Panc1 (cell line): Measurements from ENCODE around the gene NR3C1. TPM values are rescaled to one million over a fixed set of nuclear protein-coding genes. Genes with fewer than 3 reads are reported as not detected.

Experiments
- ATAC-seq: fragments of 200-7000 bp; cut with Tn5 transposase; 2 replicates; pipeline ENCODE4 v1.9.1; 2020; ENCODE audit warnings: mild to moderate bottlenecking, moderate library complexity
- BruUV-seq: library from RNA; stranded (reverse); fragments of 400-500 nt; replicated peaks from 2 replicates; lab custom pipeline; 2021; lab: Mats Ljungman, UMichigan
- CTCF ChIA-PET: fragments of 300-600 bp; sonication (Branson Sonifier 250); formaldehyde crosslinking; loops from one replicate; lab custom pipeline; 2022; ENCODE audit warnings: antibody characterized with exemption; lab: Charles Lee
- POLR2A ChIA-PET: fragments of 300-600 bp; sonication (Branson Sonifier 250); formaldehyde crosslinking; loops from one replicate; lab custom pipeline; 2022; ENCODE audit warnings: antibody characterized with exemption; lab: Charles Lee
- DNase-seq: peaks from one replicate; pipeline ENCODE4 v3.0.0-alpha.2; 2010; ENCODE audit warnings: low read depth, low spot score
- H3K27ac ChIP-seq: 2 replicates; pipeline ENCODE4 v1.5.1; 2011; ENCODE audit warnings: mild to moderate bottlenecking, low read length, inconsistent platforms
- H3K27me3 ChIP-seq: fragments of 200-500 bp; sonication (Bioruptor generic); 2 replicates; pipeline ENCODE4 v1.6.0; 2014; ENCODE audit warnings: low read length, inconsistent platforms; ENCODE audit not compliant: control insufficient read depth, insufficient read depth
- H3K36me3 ChIP-seq: fragments of 200-500 bp; sonication (Bioruptor generic); 2 replicates; pipeline ENCODE4 v1.5.1; 2014; ENCODE audit warnings: inconsistent platforms, mild to moderate bottlenecking, low read length, moderate library complexity; ENCODE audit not compliant: control insufficient read depth, insufficient read depth
- H3K4me1 ChIP-seq: 2 replicates; pipeline ENCODE4 v1.5.1; 2011; ENCODE audit warnings: inconsistent platforms, mild to moderate bottlenecking, low read length, moderate library complexity; ENCODE audit not compliant: control insufficient read depth, insufficient read depth
- H3K4me3 ChIP-seq, 2 experiments: 2 replicates each; pipeline ENCODE4 v1.5.1; 2011 to 2012; ENCODE audit warnings: low read depth in 2 of 2, low read length in 2 of 2, mild to moderate bottlenecking in 2 of 2, inconsistent platforms in 1 of 2, moderate library complexity in 1 of 2
- H3K9me3 ChIP-seq: fragments of 200-500 bp; sonication (Bioruptor generic); 2 replicates; pipeline ENCODE4 v1.5.1; 2014; ENCODE audit warnings: low read depth, mild to moderate bottlenecking, inconsistent platforms, low read length, moderate library complexity; ENCODE audit not compliant: control insufficient read depth, insufficient read depth
- POLR2AphosphoS5 ChIP-seq: IDR thresholded peaks from 2 replicates; pipeline ENCODE4 v1.6.1; 2012; ENCODE audit warnings: mild to moderate bottlenecking, low read depth, low read length, moderate library complexity
- SIN3A ChIP-seq: IDR thresholded peaks from 2 replicates; pipeline ENCODE4 v1.6.1; 2012; ENCODE audit warnings: low read depth, mild to moderate bottlenecking, low read length, moderate library complexity, borderline replicate concordance; ENCODE audit not compliant: insufficient read depth
- TCF7L2 ChIP-seq: IDR thresholded peaks from 2 replicates; pipeline ENCODE4 v1.6.1; 2011; ENCODE audit warnings: mild to moderate bottlenecking, low read depth, low read length, inconsistent platforms
- in situ Hi-C: cut with HindIII; loops from 2 replicates; pipeline ENCODE4 v1.10.0; 2016; ENCODE audit warnings: low sequenced_read_pairs, low pct_unique_long_range_greater_than_20kb
- intact Hi-C: fragments of 100-400 bp; cut with micrococcal nuclease; formaldehyde crosslinking; loops from one replicate; pipeline ENCODE4 v1.10.0; 2022; ENCODE audit not compliant: unreplicated experiment
- total RNA-seq: library from RNA; stranded (reverse); gene quantifications from one replicate; pipeline ENCODE4 v1.2.1, GENCODE V29; 2021; ENCODE audit not compliant: unreplicated experiment
- TF ChIP-seq, protein P1 (sequence below): fragments of 450-650 bp; IDR thresholded peaks from 2 replicates; pipeline ENCODE4 v1.5.1; 2017; ENCODE audit warnings: mild to moderate bottlenecking
- TF ChIP-seq, protein P2 (sequence below), 2 experiments: IDR thresholded peaks; 2 replicates each; pipeline ENCODE4 v1.6.1; 2011 to 2012; ENCODE audit warnings: low read depth in 2 of 2, control low read depth in 1 of 2, low read length in 1 of 2, mild to moderate bottlenecking in 1 of 2, moderate library complexity in 1 of 2; ENCODE audit not compliant: insufficient read depth in 1 of 2

The NR3C1 gene
- total RNA-seq, 1 experiment from 2014 or later: 52.6 TPM

DNA sequence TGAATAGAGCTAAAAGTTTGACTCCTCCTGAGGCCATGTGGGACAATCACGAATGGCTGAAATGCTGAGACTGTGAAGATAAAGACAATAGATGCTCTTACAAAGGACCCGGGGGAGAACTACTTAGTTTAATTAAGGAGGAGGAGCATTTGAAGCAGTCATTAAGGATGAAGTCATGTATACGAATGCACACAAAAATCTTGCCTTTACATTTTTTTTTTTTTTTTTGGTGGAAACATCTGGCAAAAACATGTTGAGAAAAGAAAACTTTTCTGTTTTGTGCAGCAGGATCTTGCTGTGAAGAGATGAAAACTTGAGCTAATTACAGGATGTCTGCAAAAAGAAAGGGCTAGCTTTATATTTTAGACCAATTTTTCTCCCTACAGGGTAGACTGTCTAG is 42.3 kb upstream of the NR3C1 start:
- in situ Hi-C loops (no loop called here), intact Hi-C loops (no loop called here)
- H3K9me3 ChIP-seq: no peaks in the 10 kb centered on the region
- DNase-seq: no peak
- H3K4me1 ChIP-seq: no peaks in the 10 kb centered on the region
- TF ChIP-seq SIN3A: no peak
- TF ChIP-seq, protein P1, sequence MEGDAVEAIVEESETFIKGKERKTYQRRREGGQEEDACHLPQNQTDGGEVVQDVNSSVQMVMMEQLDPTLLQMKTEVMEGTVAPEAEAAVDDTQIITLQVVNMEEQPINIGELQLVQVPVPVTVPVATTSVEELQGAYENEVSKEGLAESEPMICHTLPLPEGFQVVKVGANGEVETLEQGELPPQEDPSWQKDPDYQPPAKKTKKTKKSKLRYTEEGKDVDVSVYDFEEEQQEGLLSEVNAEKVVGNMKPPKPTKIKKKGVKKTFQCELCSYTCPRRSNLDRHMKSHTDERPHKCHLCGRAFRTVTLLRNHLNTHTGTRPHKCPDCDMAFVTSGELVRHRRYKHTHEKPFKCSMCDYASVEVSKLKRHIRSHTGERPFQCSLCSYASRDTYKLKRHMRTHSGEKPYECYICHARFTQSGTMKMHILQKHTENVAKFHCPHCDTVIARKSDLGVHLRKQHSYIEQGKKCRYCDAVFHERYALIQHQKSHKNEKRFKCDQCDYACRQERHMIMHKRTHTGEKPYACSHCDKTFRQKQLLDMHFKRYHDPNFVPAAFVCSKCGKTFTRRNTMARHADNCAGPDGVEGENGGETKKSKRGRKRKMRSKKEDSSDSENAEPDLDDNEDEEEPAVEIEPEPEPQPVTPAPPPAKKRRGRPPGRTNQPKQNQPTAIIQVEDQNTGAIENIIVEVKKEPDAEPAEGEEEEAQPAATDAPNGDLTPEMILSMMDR: no peak
- no peak for TF ChIP-seq TCF7L2
- no peak for TF ChIP-seq POLR2AphosphoS5
- TF ChIP-seq, protein P2, sequence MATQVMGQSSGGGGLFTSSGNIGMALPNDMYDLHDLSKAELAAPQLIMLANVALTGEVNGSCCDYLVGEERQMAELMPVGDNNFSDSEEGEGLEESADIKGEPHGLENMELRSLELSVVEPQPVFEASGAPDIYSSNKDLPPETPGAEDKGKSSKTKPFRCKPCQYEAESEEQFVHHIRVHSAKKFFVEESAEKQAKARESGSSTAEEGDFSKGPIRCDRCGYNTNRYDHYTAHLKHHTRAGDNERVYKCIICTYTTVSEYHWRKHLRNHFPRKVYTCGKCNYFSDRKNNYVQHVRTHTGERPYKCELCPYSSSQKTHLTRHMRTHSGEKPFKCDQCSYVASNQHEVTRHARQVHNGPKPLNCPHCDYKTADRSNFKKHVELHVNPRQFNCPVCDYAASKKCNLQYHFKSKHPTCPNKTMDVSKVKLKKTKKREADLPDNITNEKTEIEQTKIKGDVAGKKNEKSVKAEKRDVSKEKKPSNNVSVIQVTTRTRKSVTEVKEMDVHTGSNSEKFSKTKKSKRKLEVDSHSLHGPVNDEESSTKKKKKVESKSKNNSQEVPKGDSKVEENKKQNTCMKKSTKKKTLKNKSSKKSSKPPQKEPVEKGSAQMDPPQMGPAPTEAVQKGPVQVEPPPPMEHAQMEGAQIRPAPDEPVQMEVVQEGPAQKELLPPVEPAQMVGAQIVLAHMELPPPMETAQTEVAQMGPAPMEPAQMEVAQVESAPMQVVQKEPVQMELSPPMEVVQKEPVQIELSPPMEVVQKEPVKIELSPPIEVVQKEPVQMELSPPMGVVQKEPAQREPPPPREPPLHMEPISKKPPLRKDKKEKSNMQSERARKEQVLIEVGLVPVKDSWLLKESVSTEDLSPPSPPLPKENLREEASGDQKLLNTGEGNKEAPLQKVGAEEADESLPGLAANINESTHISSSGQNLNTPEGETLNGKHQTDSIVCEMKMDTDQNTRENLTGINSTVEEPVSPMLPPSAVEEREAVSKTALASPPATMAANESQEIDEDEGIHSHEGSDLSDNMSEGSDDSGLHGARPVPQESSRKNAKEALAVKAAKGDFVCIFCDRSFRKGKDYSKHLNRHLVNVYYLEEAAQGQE (IDR thresholded peaks at IDR 0.05; ENCODE audit: insufficient read depth in 1 of 2, low read depth in 2 of 2, low read length in 1 of 2): no peak
- H3K36me3 ChIP-seq: no peaks in the 10 kb centered on the region
- H3K27ac ChIP-seq: no peak overlapping the region
- no TSS peak for BruUV-seq
- no peak for ATAC-seq
- POLR2A ChIA-PET: interaction anchor here (0.6 to 0.7 kb wide), 3 partner anchors 237 to 797 kb away, joined by 4 to 10 read pairs (median 5); no protein-coding TSS in a partner anchor
- H3K27me3 ChIP-seq: no peaks in the 10 kb centered on the region
- CTCF ChIA-PET: no interaction called here
- no peak overlapping the region for H3K4me3 ChIP-seq

DNA sequence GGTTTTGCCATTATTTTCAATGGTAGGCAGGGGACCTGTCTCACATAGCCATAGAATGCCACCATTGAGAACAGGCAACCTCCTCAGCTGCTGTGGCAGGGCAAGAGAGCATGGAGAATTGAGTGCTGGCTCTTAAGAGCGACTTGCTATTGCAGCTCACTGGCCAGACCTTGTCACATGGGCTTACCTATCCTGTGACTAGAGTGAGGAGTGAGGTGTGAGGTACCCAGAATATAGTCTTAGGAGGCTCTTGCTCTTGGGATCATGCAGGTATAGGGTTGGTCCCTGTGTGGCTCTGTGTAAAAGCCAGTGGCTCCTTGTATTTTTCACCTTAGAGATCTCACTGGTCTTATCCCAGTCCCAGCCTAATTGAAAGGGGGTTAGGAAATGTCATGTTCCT is 39.8 kb upstream of the NR3C1 start:
- no peak overlapping the region for H3K4me3 ChIP-seq
- intact Hi-C loops: no loop called here

More for the DNA sequence above, 39.8 kb upstream of the NR3C1 start:
- CTCF ChIA-PET: no interaction called here
- DNase-seq (no peak), ATAC-seq (peak; percentile 65)
- Histone ChIP-seq H3K9me3 (no peaks in the 10 kb centered on the region), H3K27me3 (no peaks in the 10 kb centered on the region), H3K36me3 (no peaks in the 10 kb centered on the region), H3K4me1 (no peaks in the 10 kb centered on the region), H3K27ac (no peak overlapping the region)
- BruUV-seq: no TSS peak
- POLR2A ChIA-PET: no interaction called here
- TF ChIP-seq TCF7L2 (no peak), POLR2AphosphoS5 (no peak), SIN3A (no peak)
- TF ChIP-seq, protein P2 (IDR thresholded peaks at IDR 0.05; ENCODE audit: insufficient read depth in 1 of 2, low read depth in 2 of 2, low read length in 1 of 2): no peak
- TF ChIP-seq, protein P1: no peak
- in situ Hi-C loops: no loop called here
